ENCODE results near the gene TSPO.
"Not testable (repeated sequence)": the region's sequence is repeated elsewhere in the genome, so short reads cannot be mapped to it uniquely, and the experiment has no call there.

TSPO gene

DNA sequence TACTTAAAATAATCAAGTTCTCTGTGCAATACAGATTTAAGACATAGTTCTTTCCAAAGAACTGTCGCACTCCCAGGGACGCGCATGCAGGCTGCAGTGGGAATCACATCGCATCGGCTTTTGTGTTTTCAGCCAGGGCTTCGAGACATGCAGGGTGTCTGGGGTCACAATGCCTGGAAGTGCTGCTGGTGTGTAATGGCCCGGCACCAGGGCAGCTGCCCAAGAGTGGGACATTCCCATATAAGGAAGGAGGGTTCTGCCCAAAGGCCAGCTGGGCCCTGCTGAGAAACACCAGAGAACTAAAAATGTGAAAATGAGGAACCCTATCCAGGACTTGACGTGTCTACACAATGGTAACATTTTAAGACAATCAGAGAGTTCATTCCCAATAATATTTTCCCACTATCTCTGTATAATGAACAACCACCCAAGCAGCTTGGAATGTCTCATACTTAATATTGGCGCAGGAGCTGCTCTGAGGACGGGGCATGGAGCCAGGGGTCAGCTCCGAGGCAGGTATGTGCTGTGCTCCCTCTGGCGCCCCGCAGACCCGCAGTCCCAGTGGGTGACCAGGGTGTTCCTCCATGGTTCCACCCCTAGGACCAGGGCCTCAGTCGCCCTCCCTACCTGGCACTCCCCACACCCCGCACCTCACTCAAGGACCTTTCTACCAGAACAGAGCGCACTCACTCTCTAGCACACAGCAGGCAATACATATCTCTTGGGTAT lies 19.4 kb upstream of the TSPO start:
- no peak for DNase-seq

DNA sequence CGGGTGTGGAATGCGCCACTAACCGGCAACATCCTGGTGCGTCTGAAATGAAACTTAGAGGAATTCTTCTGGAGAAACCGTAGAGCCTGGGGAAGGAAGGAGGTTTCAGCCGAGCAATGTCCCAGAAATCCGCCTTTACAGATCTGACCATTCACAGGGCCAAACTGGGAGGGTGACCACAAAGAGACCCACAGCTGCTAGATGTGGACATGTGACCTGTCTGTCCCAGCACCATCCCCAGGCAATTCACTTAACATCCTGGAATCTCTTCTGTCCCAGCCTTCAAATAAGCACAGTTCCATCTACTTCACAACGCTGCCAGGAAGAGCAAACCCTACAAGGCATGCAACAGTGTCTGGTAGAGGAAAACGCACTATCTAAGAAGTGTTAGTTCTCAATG lies 18.0 kb upstream of the TSPO start:
- DNase-seq = no peak

GRCh38 chr22:43134553-43134952 lies 16.8 kb upstream of the TSPO start:
- DNase-seq = no peak

- DNase-seq = no peak
These were observed 15.8 kb upstream of the TSPO start for GRCh38 chr22:43135565-43135964.

DNA sequence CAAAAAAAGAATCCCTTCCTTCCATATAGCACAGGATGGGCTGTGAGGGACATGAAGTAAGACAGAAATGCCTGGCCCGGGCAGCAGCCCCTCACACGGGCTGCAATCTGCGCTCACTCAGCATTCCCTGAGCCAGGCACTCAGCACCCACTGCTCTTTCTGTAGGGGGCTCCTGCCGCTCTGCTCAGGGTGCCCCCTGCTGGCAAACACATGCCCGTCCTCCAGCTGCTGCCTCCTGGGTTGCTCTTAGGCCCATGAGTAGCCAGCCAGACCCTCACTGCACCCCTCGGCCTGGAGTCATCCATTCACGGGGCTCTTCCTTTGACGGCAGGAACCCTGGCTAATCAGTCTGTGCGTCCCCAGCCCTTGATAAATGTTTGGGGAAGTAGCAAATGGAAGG lies 15.1 kb upstream of the TSPO start:
- DNase-seq = peak; percentile 33

- DNase-seq = no peak
These were observed 14.6 kb upstream of the TSPO start for GRCh38 chr22:43136801-43137200.

- peak; percentile 78 for DNase-seq
These were observed 8.3 kb upstream of the TSPO start, which contains the start of gene MCAT for GRCh38 chr22:43142880-43143562. MCAT (minus strand) TSS chr22:43143398; CDS start chr22:43143348, 50 bp downstream.

- no peak for DNase-seq
These were observed 6.4 kb upstream of the TSPO start for GRCh38 chr22:43144949-43145348.

GRCh38 chr22:43145371-43145770 lies 6.0 kb upstream of the TSPO start:
- DNase-seq = not testable (repeated sequence)

DNA sequence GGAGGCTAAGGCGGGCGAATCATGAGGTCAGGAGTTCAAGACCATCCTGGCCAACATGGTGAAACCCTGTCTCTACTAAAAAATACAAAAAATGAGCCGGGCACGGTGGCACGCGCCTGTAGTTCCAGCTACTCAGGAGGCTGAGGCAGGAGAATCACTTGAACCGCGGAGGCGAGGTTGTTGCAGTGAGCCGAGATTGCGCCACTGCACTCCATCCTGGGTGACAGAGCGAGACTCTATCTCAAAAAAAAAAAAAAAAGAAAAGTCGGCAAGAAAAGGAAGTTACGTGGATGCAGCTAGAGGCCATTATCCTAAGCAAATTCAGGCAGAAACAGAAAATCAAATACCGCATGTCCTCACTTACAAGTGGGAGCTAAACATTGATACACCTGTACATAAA lies 5.0 kb upstream of the TSPO start:
- DNase-seq = not testable (repeated sequence)

GRCh38 chr22:43147821-43148220 lies 3.5 kb upstream of the TSPO start:
- no peak for DNase-seq

- DNase-seq = no peak
These were observed 2.8 kb upstream of the TSPO start for GRCh38 chr22:43148581-43148980.

DNA sequence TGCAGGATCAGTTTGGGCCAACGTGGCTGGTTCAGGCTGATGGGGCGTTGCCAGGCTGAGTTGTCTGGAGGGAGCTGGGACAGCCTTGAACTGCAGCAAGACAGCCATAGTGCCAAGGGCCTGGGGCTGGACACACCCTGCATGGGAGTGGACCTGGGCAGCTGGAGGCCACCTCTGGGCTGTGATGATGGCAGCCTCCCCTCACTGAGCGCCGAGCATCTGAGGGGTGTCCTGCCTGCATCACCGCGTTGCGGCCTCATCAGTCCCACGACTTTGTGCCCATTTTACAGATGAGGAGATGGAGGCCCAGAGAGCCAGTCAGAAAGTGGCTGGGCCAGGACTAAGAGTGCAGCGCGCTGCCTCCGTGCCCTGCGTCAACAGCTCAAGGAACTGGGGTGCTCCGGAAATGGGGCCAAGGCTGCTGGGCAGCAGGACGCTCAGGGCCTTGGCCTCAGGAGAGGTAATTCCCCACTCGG lies 590 bp upstream of the TSPO start:
- DNase-seq = no peak

DNA sequence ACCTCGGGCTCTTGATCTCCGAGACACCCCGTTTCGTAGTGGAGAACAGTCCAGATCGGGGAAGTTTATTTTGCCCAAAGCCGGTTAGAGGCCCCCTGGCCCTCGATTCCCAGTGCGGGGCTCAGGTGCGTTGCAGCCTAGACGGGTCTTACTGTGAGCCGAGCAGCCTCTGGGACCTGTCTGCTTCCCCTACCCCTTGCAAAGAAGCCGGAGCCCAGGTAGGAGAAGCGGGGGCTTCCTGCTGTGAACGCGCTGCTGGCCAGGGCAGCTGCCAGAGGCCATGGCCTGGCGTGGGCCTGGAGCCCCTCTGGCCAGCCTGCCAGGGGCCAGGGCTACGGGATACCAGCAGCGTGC lies 621 bp downstream of the TSPO start:
- no peak for DNase-seq

DNA sequence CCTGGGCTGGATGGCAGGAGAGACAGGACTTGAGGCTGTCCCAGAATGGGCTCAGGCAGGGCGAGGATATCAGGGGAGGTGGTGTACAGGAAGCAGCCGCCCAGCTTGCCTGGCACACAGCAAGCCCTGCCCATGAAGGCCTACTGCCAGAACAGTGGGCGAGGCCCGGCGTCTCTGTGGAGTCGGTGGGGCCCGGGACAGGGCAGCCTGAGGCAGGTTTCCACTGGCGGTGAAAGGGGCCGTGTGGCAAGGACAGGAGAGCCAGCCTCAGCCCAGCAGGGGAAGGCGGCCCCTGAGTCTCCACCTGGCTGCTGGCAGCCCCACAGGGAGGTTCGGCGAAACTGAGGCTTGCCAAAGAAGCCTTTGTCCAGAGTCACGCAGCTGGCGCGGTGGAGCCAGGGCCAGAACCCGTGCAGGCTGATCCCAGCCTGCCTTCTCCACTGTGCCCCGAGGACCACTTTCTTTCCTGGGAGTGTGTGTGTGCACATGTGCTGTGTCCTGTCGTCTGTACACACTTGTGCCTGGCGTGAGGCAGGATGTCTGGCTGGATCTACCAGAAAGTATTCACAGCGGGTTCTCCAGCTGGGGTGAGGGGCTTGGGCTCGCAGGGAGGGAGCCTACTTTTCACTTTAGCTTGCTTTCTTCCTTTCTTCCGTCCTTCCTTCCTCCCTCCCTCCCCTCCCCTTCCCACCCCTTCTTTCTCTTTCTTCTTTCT lies 1.2 kb downstream of the TSPO start:
- peak; percentile 52 for DNase-seq

GRCh38 chr22:43153899-43154298 lies 2.5 kb downstream of the TSPO start:
- DNase-seq = no peak

DNA sequence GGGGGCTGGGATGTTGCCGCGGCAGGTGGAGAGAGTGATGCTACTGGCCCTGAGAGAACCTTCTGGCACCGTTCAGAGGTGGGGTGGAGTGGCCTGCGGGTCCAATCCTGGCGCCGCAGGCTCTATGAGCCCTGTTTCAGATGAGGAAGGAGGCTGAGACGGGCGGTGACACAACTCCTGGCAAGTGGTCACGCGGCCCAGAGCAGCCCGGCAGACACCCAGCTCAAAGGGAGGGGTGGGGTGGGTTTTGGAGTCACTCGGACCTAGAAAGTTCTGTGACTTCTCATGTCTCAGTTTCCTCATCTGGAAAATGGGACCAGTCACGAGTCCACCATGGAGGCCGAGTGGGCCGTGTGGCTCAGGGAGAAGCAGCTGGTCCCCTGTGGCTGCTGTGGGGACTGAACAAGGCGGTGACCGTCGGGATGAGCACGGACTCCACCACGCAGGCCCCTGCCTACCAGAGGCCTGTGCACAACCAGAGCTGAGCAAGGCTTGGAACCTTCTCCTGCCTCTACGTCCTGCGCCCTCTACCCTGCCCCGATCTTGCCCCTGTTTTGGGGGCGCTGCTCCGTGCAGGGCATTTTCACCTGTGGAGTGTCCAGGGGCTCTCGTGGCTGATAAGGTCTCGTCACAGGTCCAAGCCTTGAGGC lies 3.7 kb downstream of the TSPO start:
- DNase-seq = no peak

DNA sequence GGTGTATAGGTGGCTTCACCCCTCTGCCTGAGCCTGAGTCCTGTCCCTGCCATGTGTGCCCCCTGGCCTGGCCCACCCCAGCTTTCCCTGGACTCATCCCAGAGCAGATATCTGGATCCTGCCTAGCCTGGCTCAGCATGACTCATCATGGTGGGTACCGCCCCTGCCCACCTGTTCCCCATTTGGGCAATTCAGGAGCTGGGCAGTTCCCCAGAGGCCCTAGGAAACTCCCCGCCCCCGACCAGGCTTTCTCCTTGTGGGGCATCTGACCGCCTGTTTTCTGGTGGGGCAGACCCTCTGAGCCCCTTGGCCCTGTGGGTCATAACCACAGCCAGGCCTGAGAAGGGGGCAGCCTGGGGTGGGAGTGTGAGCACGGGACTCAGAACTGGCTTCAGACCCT lies 4.4 kb downstream of the TSPO start:
- peak; percentile 81 for DNase-seq

- DNase-seq = no peak
These were observed 5.1 kb downstream of the TSPO start for GRCh38 chr22:43156413-43156812.

GRCh38 chr22:43157874-43158546 lies 6.7 kb downstream of the TSPO start:
- no peak for DNase-seq

DNA sequence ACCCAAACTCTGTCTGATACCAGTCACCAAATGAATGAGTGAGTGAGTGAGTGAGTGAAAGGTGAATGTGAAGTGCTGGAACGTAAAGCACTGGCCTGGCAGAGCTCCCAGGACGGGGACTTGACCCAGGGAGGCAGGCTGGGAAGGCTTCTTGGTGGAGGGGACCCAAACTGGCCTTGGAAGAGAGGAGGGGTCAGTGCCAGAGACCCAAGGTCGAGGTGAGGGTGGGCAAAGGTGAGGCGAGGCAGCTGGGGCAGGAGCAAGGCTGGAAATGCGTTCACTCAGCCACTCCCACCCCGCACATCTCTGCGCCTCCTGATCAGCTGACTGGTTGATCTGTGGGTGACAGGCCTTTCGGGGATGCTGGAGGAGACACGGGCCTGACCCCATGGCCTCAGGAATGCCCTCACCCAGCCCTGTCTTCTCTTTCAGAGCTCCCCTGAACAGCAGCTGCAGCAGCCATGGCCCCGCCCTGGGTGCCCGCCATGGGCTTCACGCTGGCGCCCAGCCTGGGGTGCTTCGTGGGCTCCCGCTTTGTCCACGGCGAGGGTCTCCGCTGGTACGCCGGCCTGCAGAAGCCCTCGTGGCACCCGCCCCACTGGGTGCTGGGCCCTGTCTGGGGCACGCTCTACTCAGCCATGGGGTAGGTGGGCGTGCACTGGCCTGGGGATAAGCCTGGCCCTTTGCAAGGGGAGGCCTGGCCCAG lies 7.6 kb downstream of the TSPO start:
- DNase-seq = no peak
